NOMO-1 treated with dmso at 0.1 percent for 144 hours (cell line): Measurements from ENCODE around the gene ACIN1.

Source experiments
- DNase-seq: peaks from one replicate; lab custom pipeline; 2025; ENCODE audit not compliant: unreplicated experiment; lab: John Stamatoyannopoulos, UW

Gene ACIN1

GRCh38 chr14:23045419-23046357, 49.2 kb downstream of the ACIN1 start:
- DNase-seq = no peak

GRCh38 chr14:23044840-23045239, 50.1 kb downstream of the ACIN1 start:
- no peak for DNase-seq

- no peak for DNase-seq
These were observed 51.2 kb downstream of the ACIN1 start for GRCh38 chr14:23043754-23044153.

GRCh38 chr14:23043145-23043544, 51.8 kb downstream of the ACIN1 start:
- no peak for DNase-seq

GRCh38 chr14:23042162-23042965, 52.6 kb downstream of the ACIN1 start, which contains the start of gene PSMB11:
PSMB11 (plus strand) TSS chr14:23042212; CDS start chr14:23042226, 14 bp downstream.
- no peak for DNase-seq

GRCh38 chr14:23041729-23042128, 53.2 kb downstream of the ACIN1 start:
- DNase-seq = no peak

GRCh38 chr14:23040100-23040499, 54.8 kb downstream of the ACIN1 start:
- no peak for DNase-seq

GRCh38 chr14:23035303-23036144, 59.4 kb downstream of the ACIN1 start:
- no peak for DNase-seq

- no peak for DNase-seq
These were observed 60.2 kb downstream of the ACIN1 start, which contains the start of gene PSMB5 for GRCh38 chr14:23034498-23035302. PSMB5 (minus strand) TSS chr14:23034900; CDS start chr14:23034881, 19 bp downstream.

GRCh38 chr14:23033801-23034497, 61.0 kb downstream of the ACIN1 start:
- DNase-seq = no peak

- no peak for DNase-seq
These were observed 61.6 kb downstream of the ACIN1 start for GRCh38 chr14:23033251-23033727.

GRCh38 chr14:23030936-23031335, 64.0 kb downstream of the ACIN1 start:
- no peak for DNase-seq

GRCh38 chr14:23028799-23029198, 66.1 kb downstream of the ACIN1 start:
- no peak for DNase-seq

GRCh38 chr14:23025151-23025814, 69.7 kb downstream of the ACIN1 start:
- DNase-seq = no peak

- DNase-seq = no peak
These were observed 70.3 kb downstream of the ACIN1 start for GRCh38 chr14:23024612-23025075.

GRCh38 chr14:23023795-23024152, 71.2 kb downstream of the ACIN1 start:
- no peak for DNase-seq

GRCh38 chr14:23023022-23023794, 71.7 kb downstream of the ACIN1 start:
- DNase-seq = no peak

- no peak for DNase-seq
These were observed 73.0 kb downstream of the ACIN1 start for GRCh38 chr14:23021889-23022442.
